Measurements from ENCODE around the gene CBFA2T3. TPM values are rescaled to one million over a fixed set of nuclear protein-coding genes. Genes with fewer than 3 reads are reported as not detected.
A peak's percentile ranks its signal among the peaks of the same experiment; 100 is the strongest.

Gene CBFA2T3
- total and polyA plus RNA-seq, 2 donors (not counting 1 experiment from before 2014, with no cell fraction given), result 40.8 to 58.3 TPM

DNA sequence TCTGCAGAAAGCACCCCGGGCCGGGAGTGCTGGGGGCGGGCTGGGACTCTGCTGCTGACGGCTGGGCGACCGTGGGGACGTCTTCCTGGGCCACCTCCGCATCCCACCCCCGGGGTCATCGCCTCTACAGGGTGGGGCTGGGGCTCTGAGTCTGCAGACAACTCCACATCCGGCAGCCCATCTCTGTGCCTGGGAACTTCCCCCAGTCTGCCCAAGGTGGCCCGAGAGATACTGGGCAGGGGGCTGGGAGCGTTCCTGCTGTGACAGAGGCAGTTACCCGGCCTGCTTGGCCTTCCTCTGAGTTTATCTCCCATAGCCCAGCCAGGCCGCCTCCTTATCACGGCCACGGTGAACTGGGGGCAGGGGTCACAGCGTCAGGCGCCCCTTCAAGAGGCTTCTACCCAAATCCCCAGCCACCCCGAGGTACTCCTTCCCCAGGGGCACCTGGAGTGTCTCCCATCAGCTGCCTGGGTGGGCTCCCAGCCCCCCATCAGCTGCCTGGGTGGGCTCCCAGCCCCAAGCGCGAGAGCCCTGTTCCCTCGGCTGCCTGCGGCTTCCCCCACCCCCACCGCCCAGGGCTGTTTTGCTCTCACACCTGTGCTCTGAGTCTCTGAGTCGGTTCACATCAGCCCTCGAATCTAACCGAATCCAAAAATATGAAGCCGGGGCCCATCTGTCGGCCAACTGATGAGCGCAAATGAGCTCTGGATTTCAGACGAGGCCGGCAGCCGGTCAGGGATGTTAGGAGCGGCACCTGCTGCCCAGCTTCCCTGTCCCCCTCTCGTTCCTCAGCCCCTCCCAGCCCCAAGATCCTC lies 15.6 kb upstream of the CBFA2T3 start:
- Histone ChIP-seq H3K79me2 (ENCODE audit: control insufficient read depth, insufficient read depth, low read length) (peaks cover 16% of the 10 kb centered on the region), H2AFZ (ENCODE audit: insufficient read depth, low read depth, low read length, poor library complexity, severe bottlenecking) (peak overlapping the region; percentile 56), H3K4me3 (ENCODE audit: control extremely low read depth in 1 of 5, extremely low read depth in 1 of 5, insufficient read depth in 1 of 5, low read depth in 2 of 5, low read length in 4 of 5) (peak overlapping the region in 3 of 5 experiments; percentile 8 to 44 (median 23)), H3K36me3 (replicated peaks in 1 of 2; ENCODE audit: control extremely low read depth in 1 of 2, control insufficient read depth in 1 of 2, extremely low read depth in 1 of 2, insufficient read depth in 2 of 2, low read length in 1 of 2) (no peaks in the 10 kb centered on the region), H3K9ac (ENCODE audit: low read length) (peak overlapping the region; percentile 25), H3K9me3 (ENCODE audit: control extremely low read depth in 1 of 3, control insufficient read depth in 2 of 3, insufficient read depth in 1 of 3, low read length in 2 of 3) (peaks cover 0 to 24% (median 6%) of the 10 kb centered on the region in 3 donors), H3K4me2 (replicated peaks; ENCODE audit: low read depth, low read length, poor library complexity, severe bottlenecking) (peak overlapping the region; percentile 74), H4K20me1 (ENCODE audit: control insufficient read depth, insufficient read depth, low read length, poor library complexity, severe bottlenecking) (no peaks in the 10 kb centered on the region), H3K4me1 (ENCODE audit: control insufficient read depth in 2 of 2, insufficient read depth in 2 of 2, low read length in 2 of 2) (peaks cover 21 to 24% of the 10 kb centered on the region in 2 donors), H3K27me3 (replicated peaks in 1 of 4; ENCODE audit: control extremely low read depth in 1 of 4, control insufficient read depth in 3 of 4, insufficient read depth in 4 of 4, low read length in 3 of 4) (peaks cover 0 to 5% (median 2%) of the 10 kb centered on the region in 4 experiments), H3K27ac (ENCODE audit: low read length in 2 of 2) (no peak overlapping the region)
- Mint-ChIP-seq H3K27me3 (no peaks in the 10 kb centered on the region), H3K27ac (no peak overlapping the region), H3K4me1 (peaks cover 21% of the 10 kb centered on the region), H3K4me3 (peak overlapping the region; percentile 23), H3K9me3 (ENCODE audit: insufficient read depth) (peaks cover 3% of the 10 kb centered on the region)
- intact Hi-C loops (cut with micrococcal nuclease), result no loop called here
- DNase-seq (peak; percentile 49), ATAC-seq (ENCODE audit: low read depth) (peak; percentile 62)
- 43% methylated on average over 36 of the region's 36 CpGs for WGBS (ENCODE audit: insufficient coverage)
- TF ChIP-seq EZH2 (IDR thresholded peaks at IDR 0.05; ENCODE audit: borderline replicate concordance, insufficient read depth, low read depth, low read length, poor library complexity, severe bottlenecking) (no peak), CTCF (IDR thresholded peaks at IDR 0.05) (no peak)
- POLR2A ChIA-PET, result interaction anchor here (0.9 to 1.0 kb wide), 2 partner anchors 14 to 25 kb away, joined by 3 to 4 read pairs; no protein-coding TSS in a partner anchor
- CTCF ChIA-PET, result no interaction called here

DNA sequence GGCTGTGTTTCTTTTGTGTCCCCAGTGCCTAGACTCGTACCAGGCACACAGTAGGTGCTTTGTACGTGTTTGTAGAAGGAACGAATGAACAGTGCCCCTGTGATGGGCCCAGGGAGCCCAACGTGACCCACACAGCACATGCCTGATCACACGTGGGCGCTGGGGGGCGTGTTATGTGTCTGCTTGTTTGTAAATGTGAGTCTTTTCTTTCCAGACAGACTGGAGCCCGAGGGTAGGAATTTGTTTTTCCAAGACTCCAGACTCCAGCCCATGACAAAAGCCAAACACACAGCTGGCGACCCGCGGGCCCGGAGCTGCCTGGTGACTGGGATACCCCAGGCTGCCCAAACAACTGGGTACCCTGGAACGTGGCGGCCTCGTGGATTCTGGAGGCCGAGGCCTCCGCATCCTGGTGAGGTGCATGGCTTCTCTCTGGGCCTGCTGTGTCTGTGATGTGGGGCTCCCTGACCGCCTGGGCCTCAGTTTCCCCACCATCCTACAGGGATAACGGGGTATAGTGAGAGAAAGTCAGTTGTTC lies 14.9 kb upstream of the CBFA2T3 start:
- Mint-ChIP-seq H3K27me3 (no peaks in the 10 kb centered on the region), H3K4me1 (peaks cover 27% of the 10 kb centered on the region), H3K27ac (no peak overlapping the region), H3K9me3 (ENCODE audit: insufficient read depth) (no peaks in the 10 kb centered on the region), H3K4me3 (no peak overlapping the region)
- peak overlapping the region; percentile 74 for H3K4me2 ChIP-seq (replicated peaks; ENCODE audit: low read depth, low read length, poor library complexity, severe bottlenecking)
- peaks cover 0 to 17% (median 0%) of the 10 kb centered on the region in 3 donors for H3K9me3 ChIP-seq (ENCODE audit: control extremely low read depth in 1 of 3, control insufficient read depth in 2 of 3, insufficient read depth in 1 of 3, low read length in 2 of 3)
- TF ChIP-seq EZH2 (IDR thresholded peaks at IDR 0.05; ENCODE audit: borderline replicate concordance, insufficient read depth, low read depth, low read length, poor library complexity, severe bottlenecking) (no peak), CTCF (IDR thresholded peaks at IDR 0.05) (no peak)
- H3K79me2 ChIP-seq (ENCODE audit: control insufficient read depth, insufficient read depth, low read length), result peaks cover 21% of the 10 kb centered on the region
- peaks cover 21 to 24% of the 10 kb centered on the region in 2 donors for H3K4me1 ChIP-seq (ENCODE audit: control insufficient read depth in 2 of 2, insufficient read depth in 2 of 2, low read length in 2 of 2)
- H4K20me1 ChIP-seq (ENCODE audit: control insufficient read depth, insufficient read depth, low read length, poor library complexity, severe bottlenecking), result no peaks in the 10 kb centered on the region
- intact Hi-C loops (cut with micrococcal nuclease), result no loop called here
- POLR2A ChIA-PET, result no interaction called here
- DNase-seq (no peak), ATAC-seq (ENCODE audit: low read depth) (no peak)
- 92% methylated on average over 16 of the region's 19 CpGs for WGBS (ENCODE audit: insufficient coverage)
- H3K9ac ChIP-seq (ENCODE audit: low read length), result no peak overlapping the region
- H3K36me3 ChIP-seq (replicated peaks in 1 of 2; ENCODE audit: control extremely low read depth in 1 of 2, control insufficient read depth in 1 of 2, extremely low read depth in 1 of 2, insufficient read depth in 2 of 2, low read length in 1 of 2), result no peaks in the 10 kb centered on the region
- CTCF ChIA-PET, result no interaction called here
- H3K4me3 ChIP-seq (ENCODE audit: control extremely low read depth in 1 of 5, extremely low read depth in 1 of 5, insufficient read depth in 1 of 5, low read depth in 2 of 5, low read length in 4 of 5), result no peak overlapping the region
- peaks cover 0 to 5% (median 2%) of the 10 kb centered on the region in 4 experiments for H3K27me3 ChIP-seq (replicated peaks in 1 of 4; ENCODE audit: control extremely low read depth in 1 of 4, control insufficient read depth in 3 of 4, insufficient read depth in 4 of 4, low read length in 3 of 4)
- H3K27ac ChIP-seq (ENCODE audit: low read length in 2 of 2), result no peak overlapping the region
- no peak overlapping the region for H2AFZ ChIP-seq (ENCODE audit: insufficient read depth, low read depth, low read length, poor library complexity, severe bottlenecking)

Measured in B cell (primary cell).